ENCODE measurements around the gene SENP1. TPM values are rescaled to one million over a fixed set of nuclear protein-coding genes. Genes with fewer than 3 reads are reported as not detected.

Gene SENP1
- total and polyA plus RNA-seq, 2 of the 13 experiments (the other 11 are each of a cell fraction or from before 2014, with no cell fraction given): 14.0 to 20.2 TPM

GRCh38 chr12:48037267-48037915 lies 68.5 kb downstream of the SENP1 start:
- in situ Hi-C loops (cut with HindIII; ENCODE audit: extremely low pct_ligation_motif_present, low pct_unique_long_range_greater_than_20kb): no loop called here
- CTCF ChIA-PET (ENCODE audit: low intra/inter-chr PET ratio, low total read pairs): no interaction called here
- POLR2A ChIA-PET: interaction anchor here (0.5 to 1.2 kb wide), 4 partner anchors 9 to 120 kb away, joined by 3 to 5 read pairs (median 3); partner anchors contain the start of gene ASB8
- TF ChIP-seq ZNF318 (CRISPR knock-in tag; IDR thresholded peaks at IDR 0.05): no peak
- TF ChIP-seq DBP (CRISPR knock-in tag; IDR thresholded peaks at IDR 0.05; ENCODE audit: not compliant biosample characterization): no peak
- peak; percentile 38; the same call in 1 of the 2 replicates for TF ChIP-seq ELF1 (CRISPR knock-in tag; IDR thresholded peaks at IDR 0.05)
- peak; percentile 38; the same call in 1 of the 2 replicates for TF ChIP-seq PATZ1 (CRISPR knock-in tag; IDR thresholded peaks at IDR 0.05)
- peak; percentile 73 for TF ChIP-seq TEAD3 (CRISPR knock-in tag; optimal IDR thresholded peaks at IDR 0.05; ENCODE audit: borderline replicate concordance)
- TF ChIP-seq ZNF33B (CRISPR knock-in tag; IDR thresholded peaks at IDR 0.05): no peak
- TF ChIP-seq ZNF292 (CRISPR knock-in tag; IDR thresholded peaks at IDR 0.05; ENCODE audit: borderline replicate concordance, low read depth): 0 out of 2 replicates have a peak, but pooled peaks have one; percentile 40
- peak; percentile 87 for TF ChIP-seq ZNF281 (CRISPR knock-in tag; IDR thresholded peaks at IDR 0.05; ENCODE audit: borderline replicate concordance)

More at GRCh38 chr12:48037267-48037915, 68.5 kb downstream of the SENP1 start:
- no peaks in the 10 kb centered on the region for H3K9me3 ChIP-seq (ENCODE audit: low read length)
- DNase-seq (ENCODE audit: low spot score) (peak; percentile 52), ATAC-seq (peak; percentile 77), FAIRE-seq (peak; percentile 66)
- H2AFZ ChIP-seq (ENCODE audit: low read length): no peak overlapping the region
- H4K20me1 ChIP-seq (ENCODE audit: insufficient read depth, low read length): no peaks in the 10 kb centered on the region
- no peak overlapping the region for H3K27ac ChIP-seq (ENCODE audit: extremely low read length, insufficient read depth, low read length)
- no peak overlapping the region for H3K9ac ChIP-seq (ENCODE audit: insufficient read depth, low read depth, low read length)
- H3K4me1 ChIP-seq (ENCODE audit: insufficient read depth, low read length): peaks cover 39% of the 10 kb centered on the region
- H3K79me2 ChIP-seq (ENCODE audit: insufficient read depth, low read length): no peaks in the 10 kb centered on the region
- no peaks in the 10 kb centered on the region; a peak in 1 of 5 replicates for H3K27me3 ChIP-seq (ENCODE audit: control insufficient read depth in 1 of 2, insufficient read depth in 2 of 2, low read length in 2 of 2)
- no peaks in the 10 kb centered on the region for H3K36me3 ChIP-seq (replicated peaks in 1 of 2; ENCODE audit: control insufficient read depth in 1 of 2, insufficient read depth in 2 of 2, low read length in 2 of 2)
- H3K4me2 ChIP-seq (ENCODE audit: low read depth, low read length): peak overlapping the region; percentile 71
- 13% methylated on average over 9 of the region's 9 CpGs for WGBS (ENCODE audit: low lambda C conversion rate)
- intact Hi-C loops (cut with micrococcal nuclease; ENCODE audit: unreplicated experiment): loop anchor here (10.0 kb wide), 1 partner anchor 133 kb away; the partner anchor contains the start of gene VDR
- peak overlapping the region; percentile 15 to 44 (median 42); a peak in 5 of 6 replicates for H3K4me3 ChIP-seq (replicated peaks in 1 of 3; ENCODE audit: insufficient read depth in 1 of 3, low read depth in 2 of 3, low read length in 3 of 3)
- BruUV-seq (replicated peaks): no TSS peak

All from HepG2 (cell line).